Adipocyte (in vitro differentiated cells): ENCODE data around the gene EMP3.
"Not testable (repeated sequence)": the region's sequence is repeated elsewhere in the genome, so short reads cannot be mapped to it uniquely, and the experiment has no call there.

Experiments
- DNase-seq: peaks from one replicate; pipeline ENCODE4 v3.0.0-alpha.2; 2015; ENCODE audit warnings: low read depth
- H3K27me3 ChIP-seq: replicated peaks from 2 replicates; pipeline ENCODE4 v1.7.0; 2013; ENCODE audit warnings: mild to moderate bottlenecking, low read length, moderate library complexity; ENCODE audit not compliant: control insufficient read depth, insufficient read depth
- H3K36me3 ChIP-seq: 2 replicates; pipeline ENCODE4 v1.7.0; 2013; ENCODE audit warnings: low read length, mild to moderate bottlenecking, moderate library complexity; ENCODE audit not compliant: control insufficient read depth, insufficient read depth, severe bottlenecking
- H3K4me1 ChIP-seq: 2 replicates; pipeline ENCODE4 v1.7.0; 2013; ENCODE audit warnings: mild to moderate bottlenecking, low read length, moderate library complexity; ENCODE audit not compliant: control insufficient read depth, insufficient read depth
- H3K4me3 ChIP-seq: 2 replicates; pipeline ENCODE4 v1.7.0; 2013; ENCODE audit warnings: mild to moderate bottlenecking, low read length, moderate library complexity
- H3K9ac ChIP-seq: 2 replicates; pipeline ENCODE4 v1.7.0; 2013; ENCODE audit warnings: mild to moderate bottlenecking, low read length, moderate library complexity
- H3K9me3 ChIP-seq: 2 replicates; pipeline ENCODE4 v1.7.0; 2013; ENCODE audit warnings: mild to moderate bottlenecking, low read length, moderate library complexity; ENCODE audit not compliant: control insufficient read depth

EMP3 gene

GRCh38 chr19:48297975-48298374, 27.4 kb upstream of the EMP3 start:
- H3K9me3 ChIP-seq = no peaks in the 10 kb centered on the region
- H3K27me3 ChIP-seq = peaks cover 27% of the 10 kb centered on the region
- no peak overlapping the region for H3K4me3 ChIP-seq
- DNase-seq = no peak
- no peak overlapping the region for H3K9ac ChIP-seq
- H3K4me1 ChIP-seq = no peaks in the 10 kb centered on the region
- H3K36me3 ChIP-seq = no peaks in the 10 kb centered on the region

DNA sequence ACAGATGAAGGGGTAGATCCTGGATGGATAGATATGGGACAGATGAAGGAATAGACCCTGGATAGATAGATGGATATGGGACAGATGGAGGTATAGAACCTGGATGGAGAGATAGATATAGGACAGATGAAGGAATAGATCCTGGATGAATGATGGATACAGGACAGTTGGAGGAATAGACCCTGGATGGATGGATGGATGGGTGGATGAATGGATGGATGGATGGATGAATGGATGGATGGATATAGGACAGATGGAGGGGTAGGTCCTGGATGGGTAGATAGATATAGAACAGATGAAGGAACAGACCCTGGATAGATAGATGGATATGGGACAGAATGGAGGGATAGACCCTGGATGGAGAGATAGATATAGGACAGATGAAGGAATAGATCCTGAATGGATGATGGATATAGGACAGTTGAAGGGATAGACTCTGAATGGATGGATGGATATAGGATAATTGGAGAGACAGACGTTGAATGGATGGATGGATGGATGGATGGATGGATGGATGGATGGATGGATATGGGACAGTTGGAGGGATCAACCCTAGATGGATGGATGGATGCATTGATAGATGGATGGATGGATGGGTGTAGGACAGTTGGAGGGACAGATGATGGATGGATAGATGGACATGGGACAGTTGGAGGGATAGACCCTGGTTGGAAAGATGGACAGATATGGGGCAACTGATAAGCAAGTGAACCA, 23.3 kb upstream of the EMP3 start:
- Histone ChIP-seq H3K4me1 (no peaks in the 10 kb centered on the region), H3K9me3 (no peaks in the 10 kb centered on the region), H3K4me3 (no peak overlapping the region), H3K9ac (no peak overlapping the region), H3K36me3 (no peaks in the 10 kb centered on the region), H3K27me3 (peaks cover 37% of the 10 kb centered on the region)
- no peak for DNase-seq

GRCh38 chr19:48302600-48302959, 22.8 kb upstream of the EMP3 start:
- no peaks in the 10 kb centered on the region for H3K4me1 ChIP-seq
- H3K4me3 ChIP-seq = no peak overlapping the region
- DNase-seq = no peak
- H3K9me3 ChIP-seq = no peaks in the 10 kb centered on the region
- H3K9ac ChIP-seq = no peak overlapping the region
- no peaks in the 10 kb centered on the region for H3K36me3 ChIP-seq
- H3K27me3 ChIP-seq = peaks cover 37% of the 10 kb centered on the region

- Histone ChIP-seq H3K9me3 (no peaks in the 10 kb centered on the region), H3K4me1 (no peaks in the 10 kb centered on the region), H3K27me3 (peaks cover 38% of the 10 kb centered on the region), H3K9ac (no peak overlapping the region), H3K4me3 (no peak overlapping the region), H3K36me3 (no peaks in the 10 kb centered on the region)
- no peak for DNase-seq
These were observed 22.0 kb upstream of the EMP3 start for GRCh38 chr19:48303367-48303766.

DNA sequence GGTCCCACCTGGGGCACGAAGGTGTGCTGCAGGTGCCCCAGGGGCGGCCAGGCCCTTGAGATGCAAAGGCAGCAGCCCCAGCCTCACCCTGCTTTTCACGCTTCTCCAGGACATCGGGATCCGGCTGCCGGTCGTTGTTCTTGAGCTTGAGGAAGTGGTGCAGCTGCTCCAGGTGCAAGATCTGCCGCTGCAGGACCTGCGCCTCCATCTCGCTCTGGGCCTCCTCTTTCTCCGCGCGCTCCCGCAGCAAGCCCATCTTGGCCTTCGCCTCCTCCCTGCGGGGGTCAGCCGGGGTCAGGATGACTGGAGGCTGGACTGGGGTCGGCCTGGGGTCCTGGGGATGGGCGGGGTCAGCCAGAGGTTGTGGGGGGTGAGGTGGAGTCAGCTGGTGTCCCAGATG, 21.5 kb upstream of the EMP3 start:
- Histone ChIP-seq H3K27me3 (peaks cover 43% of the 10 kb centered on the region), H3K4me1 (no peaks in the 10 kb centered on the region), H3K4me3 (no peak overlapping the region), H3K9ac (no peak overlapping the region), H3K9me3 (no peaks in the 10 kb centered on the region), H3K36me3 (no peaks in the 10 kb centered on the region)
- no peak for DNase-seq

DNA sequence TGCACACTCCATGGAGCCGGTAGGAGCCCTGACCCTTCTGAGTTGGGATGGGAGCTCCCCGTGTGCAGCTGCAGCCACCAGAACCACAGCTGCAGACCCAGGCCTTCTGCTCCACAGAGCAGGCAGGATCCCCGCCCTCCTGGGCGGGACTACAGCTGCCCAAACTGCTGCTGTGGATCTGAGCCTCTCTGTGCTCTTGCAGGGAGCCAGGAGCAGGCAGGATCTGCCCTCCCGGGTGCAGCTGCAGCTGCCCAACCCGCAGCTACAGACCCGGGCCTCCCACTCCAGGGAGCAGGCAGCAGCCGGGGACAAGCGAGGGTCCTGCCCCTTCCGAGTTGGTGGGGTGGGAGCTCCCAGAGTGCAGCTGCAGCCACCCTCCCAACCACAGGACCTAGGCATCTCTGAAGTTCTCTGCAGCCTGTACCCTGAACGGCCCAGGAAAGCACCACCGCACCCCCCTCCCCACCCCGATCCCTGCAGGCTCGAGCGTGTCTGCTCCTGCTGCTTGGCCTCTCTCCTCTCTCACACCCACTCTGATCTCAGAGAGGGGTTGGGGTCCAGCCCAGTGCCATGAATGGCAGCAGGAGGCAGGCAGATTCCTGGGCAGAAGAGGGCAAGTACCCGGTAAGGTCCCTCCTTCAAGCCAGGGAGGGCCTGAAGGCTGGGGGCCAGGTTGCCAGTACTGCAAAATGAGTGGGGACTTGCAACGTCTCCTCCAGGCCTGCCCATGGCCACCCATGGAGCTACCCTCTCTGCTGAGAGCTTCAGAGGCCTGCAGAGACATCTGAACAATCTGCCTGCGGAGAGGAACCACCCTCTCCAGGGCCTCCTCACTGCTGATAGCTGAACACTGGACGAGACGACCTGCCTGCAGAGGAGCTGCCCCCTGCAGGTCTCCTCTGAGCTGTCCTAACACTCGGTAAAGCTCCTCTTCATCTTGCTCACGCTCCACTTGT, 16.4 kb upstream of the EMP3 start:
- DNase-seq = no peak
- no peak overlapping the region for H3K9ac ChIP-seq
- peaks cover 30% of the 10 kb centered on the region for H3K27me3 ChIP-seq
- no peak overlapping the region for H3K4me3 ChIP-seq
- no peaks in the 10 kb centered on the region for H3K36me3 ChIP-seq
- no peaks in the 10 kb centered on the region for H3K9me3 ChIP-seq
- H3K4me1 ChIP-seq = no peaks in the 10 kb centered on the region

DNA sequence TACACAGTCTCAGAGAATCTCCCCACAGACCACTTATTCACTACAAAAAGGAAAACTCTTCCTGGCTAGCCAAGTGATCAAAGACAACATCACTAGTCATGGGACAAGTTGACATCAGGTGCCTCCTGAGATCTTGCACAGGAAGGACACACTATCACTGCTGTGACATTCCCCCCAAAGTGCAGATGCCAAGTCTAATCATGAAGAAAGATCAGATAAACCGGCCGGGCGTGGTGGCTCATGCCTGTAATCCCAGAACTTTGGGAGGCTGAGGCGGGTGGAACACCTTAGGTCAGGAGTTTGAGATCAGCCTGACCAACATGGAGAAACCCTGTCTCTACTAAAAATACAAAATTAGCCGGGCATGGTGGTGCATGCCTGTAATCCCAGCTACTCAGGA, 15.6 kb upstream of the EMP3 start:
- not testable (repeated sequence) for H3K4me1 ChIP-seq, H3K36me3 ChIP-seq, H3K4me3 ChIP-seq, DNase-seq, H3K9me3 ChIP-seq, H3K9ac ChIP-seq
- peaks cover 24% of the 10 kb centered on the region for H3K27me3 ChIP-seq

DNA sequence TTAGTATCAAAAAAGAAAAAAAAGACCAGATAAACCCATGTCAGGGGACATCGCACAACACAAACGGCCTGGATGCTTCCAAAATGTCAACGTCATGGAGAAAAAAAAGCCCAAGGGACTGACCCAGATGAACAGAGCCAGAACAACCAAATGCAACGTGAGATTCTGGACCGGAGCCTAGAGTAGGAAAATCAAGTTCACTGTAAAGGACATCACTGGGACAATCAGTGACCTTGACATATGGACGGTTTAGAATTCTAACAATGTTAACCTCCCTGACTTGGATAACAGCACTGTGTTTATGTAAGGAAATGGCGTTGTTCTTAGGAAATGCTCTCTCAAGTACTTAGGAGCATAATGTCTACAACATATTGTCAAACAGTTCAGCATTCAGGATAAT, 15.1 kb upstream of the EMP3 start:
- Histone ChIP-seq H3K4me1 (no peaks in the 10 kb centered on the region), H3K36me3 (no peaks in the 10 kb centered on the region), H3K9ac (no peak overlapping the region), H3K9me3 (no peaks in the 10 kb centered on the region), H3K4me3 (no peak overlapping the region), H3K27me3 (peaks cover 20% of the 10 kb centered on the region)
- no peak for DNase-seq

GRCh38 chr19:48311384-48311783, 14.0 kb upstream of the EMP3 start:
- Histone ChIP-seq H3K4me3 (no peak overlapping the region), H3K4me1 (no peaks in the 10 kb centered on the region), H3K27me3 (peaks cover 17% of the 10 kb centered on the region), H3K36me3 (no peaks in the 10 kb centered on the region), H3K9ac (no peak overlapping the region), H3K9me3 (no peaks in the 10 kb centered on the region)
- no peak for DNase-seq

DNA sequence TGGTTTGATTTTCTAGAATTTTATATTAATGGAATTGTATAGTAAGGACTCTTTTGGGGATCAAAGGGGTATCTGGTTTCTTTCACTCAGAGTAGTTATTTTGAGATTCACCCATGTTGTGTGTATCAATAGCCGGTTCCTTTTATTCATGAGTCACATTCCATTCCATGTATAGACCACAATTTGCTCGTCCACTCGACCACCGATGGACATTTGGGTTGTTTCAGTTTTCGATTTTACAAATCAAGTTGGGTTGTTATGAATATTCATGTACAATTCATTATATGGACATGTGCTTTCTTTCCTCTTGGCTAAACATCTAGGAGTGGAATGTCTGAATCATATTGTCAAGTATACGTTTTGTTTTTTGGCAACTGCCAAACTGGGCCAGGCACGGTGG, 9.6 kb upstream of the EMP3 start:
- DNase-seq = no peak
- H3K9ac ChIP-seq = no peak overlapping the region
- H3K4me3 ChIP-seq = no peak overlapping the region
- no peaks in the 10 kb centered on the region for H3K9me3 ChIP-seq
- H3K4me1 ChIP-seq = peaks cover 7% of the 10 kb centered on the region
- H3K36me3 ChIP-seq = no peaks in the 10 kb centered on the region
- H3K27me3 ChIP-seq = peaks cover 4% of the 10 kb centered on the region

DNA sequence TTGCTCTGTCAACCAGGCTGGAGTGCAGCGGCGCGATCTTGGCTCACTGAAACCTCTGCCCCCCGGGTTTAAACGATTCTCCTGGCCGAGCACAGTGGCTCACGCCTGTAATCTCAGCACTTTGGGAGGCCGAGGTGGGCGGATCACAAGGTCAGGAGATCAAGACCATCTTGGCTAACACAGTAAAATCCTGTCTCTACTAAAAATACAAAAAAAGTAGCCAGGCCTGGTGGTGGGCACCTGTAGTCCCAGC, 7.7 kb upstream of the EMP3 start:
- H3K9me3 ChIP-seq, H3K36me3 ChIP-seq, DNase-seq, H3K4me3 ChIP-seq, H3K27me3 ChIP-seq, H3K9ac ChIP-seq: not testable (repeated sequence)
- peaks cover 17% of the 10 kb centered on the region for H3K4me1 ChIP-seq
